ENCODE data around the gene CHRNE.
"Not testable (repeated sequence)": the region's sequence is repeated elsewhere in the genome, so short reads cannot be mapped to it uniquely, and the experiment has no call there.

Gene CHRNE

DNA sequence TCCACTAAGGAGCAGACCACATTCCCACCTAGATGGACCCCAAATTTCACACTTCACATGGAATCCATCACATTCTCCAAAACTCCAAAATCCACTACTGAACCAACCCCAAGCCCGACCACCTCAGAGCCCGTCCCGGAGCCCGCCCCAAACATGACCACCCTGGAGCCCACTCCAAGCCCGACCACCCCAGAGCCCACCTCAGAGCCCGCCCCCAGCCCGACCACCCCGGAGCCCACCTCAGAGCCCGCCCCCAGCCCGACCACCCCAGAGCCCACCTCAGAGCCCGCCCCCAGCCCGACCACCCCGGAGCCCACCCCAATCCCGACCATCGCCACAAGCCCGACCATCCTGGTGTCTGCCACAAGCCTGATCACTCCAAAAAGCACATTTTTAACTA, 30.7 kb upstream of the CHRNE start:
- H3K4me3 ChIP-seq (ENCODE audit: low read depth, low read length): no peak overlapping the region
- TF ChIP-seq, protein P1, sequence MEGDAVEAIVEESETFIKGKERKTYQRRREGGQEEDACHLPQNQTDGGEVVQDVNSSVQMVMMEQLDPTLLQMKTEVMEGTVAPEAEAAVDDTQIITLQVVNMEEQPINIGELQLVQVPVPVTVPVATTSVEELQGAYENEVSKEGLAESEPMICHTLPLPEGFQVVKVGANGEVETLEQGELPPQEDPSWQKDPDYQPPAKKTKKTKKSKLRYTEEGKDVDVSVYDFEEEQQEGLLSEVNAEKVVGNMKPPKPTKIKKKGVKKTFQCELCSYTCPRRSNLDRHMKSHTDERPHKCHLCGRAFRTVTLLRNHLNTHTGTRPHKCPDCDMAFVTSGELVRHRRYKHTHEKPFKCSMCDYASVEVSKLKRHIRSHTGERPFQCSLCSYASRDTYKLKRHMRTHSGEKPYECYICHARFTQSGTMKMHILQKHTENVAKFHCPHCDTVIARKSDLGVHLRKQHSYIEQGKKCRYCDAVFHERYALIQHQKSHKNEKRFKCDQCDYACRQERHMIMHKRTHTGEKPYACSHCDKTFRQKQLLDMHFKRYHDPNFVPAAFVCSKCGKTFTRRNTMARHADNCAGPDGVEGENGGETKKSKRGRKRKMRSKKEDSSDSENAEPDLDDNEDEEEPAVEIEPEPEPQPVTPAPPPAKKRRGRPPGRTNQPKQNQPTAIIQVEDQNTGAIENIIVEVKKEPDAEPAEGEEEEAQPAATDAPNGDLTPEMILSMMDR (IDR thresholded peaks at IDR 0.05; ENCODE audit: low read depth, low read length): no peak

DNA sequence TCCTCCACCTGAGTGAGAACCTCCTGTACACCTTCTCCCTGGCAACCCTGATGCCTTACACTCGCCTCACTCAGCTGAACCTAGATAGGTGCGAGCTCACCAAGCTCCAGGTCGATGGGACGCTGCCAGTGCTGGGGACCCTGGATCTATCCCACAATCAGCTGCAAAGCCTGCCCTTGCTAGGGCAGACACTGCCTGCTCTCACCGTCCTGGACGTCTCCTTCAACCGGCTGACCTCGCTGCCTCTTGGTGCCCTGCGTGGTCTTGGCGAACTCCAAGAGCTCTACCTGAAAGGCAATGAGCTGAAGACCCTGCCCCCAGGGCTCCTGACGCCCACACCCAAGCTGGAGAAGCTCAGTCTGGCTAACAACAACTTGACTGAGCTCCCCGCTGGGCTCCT, 29.9 kb upstream of the CHRNE start:
- H3K4me3 ChIP-seq (ENCODE audit: low read depth, low read length): no peak overlapping the region
- TF ChIP-seq, protein P1 (IDR thresholded peaks at IDR 0.05; ENCODE audit: low read depth, low read length): no peak

DNA sequence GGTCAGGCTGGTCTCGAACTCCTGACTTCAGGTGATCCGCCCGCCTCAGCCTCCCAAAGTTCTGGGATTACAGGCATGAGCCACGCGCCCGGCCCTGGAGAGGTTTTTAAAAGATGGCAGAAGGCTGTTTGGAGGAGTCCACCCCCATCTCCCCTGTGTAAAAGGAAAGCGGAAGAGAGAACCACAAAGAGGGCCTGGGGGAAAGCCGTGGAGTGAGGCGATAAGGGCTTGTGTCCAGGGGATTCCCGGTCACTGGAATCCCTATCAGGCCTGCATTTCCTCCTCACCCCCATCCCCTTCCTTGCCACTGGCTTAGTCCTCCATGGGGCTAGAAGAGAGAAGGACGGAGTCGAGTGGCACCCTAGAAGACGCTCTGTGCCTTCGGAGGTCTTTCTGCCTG, 29.1 kb upstream of the CHRNE start, which contains the start of gene GP1BA:
Gene GP1BA (plus strand): TSS at position 315 of the 400 bp plus-strand sequence. CDS start 328 bp downstream, outside the sequence.
- TF ChIP-seq, protein P1 (IDR thresholded peaks at IDR 0.05; ENCODE audit: low read depth, low read length): no peak

DNA sequence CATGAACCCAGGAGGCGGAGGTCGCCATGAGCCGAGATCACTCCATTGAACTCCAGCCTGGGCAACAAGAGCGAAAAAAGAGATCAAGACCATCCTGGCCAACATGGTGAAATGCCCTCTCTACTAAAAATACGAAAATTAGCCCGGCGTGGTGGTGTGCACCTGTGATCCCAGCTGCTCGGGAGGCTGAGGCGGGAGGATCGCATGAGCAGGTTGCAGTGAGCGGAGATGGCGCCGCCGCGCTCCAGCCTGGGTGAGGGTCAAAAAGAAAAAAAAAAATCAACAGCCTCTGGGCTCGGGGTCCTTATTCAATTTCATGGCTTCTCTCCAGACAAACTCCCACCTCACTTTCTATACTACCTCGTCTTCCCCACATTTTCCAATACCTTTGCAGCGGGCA, 26.0 kb upstream of the CHRNE start:
- no peak overlapping the region for H3K4me3 ChIP-seq (ENCODE audit: low read depth, low read length)
- TF ChIP-seq, protein P1 (IDR thresholded peaks at IDR 0.05; ENCODE audit: low read depth, low read length): no peak

More for the DNA sequence above, 29.1 kb upstream of the CHRNE start, which contains the start of gene GP1BA:
- no peak within 1 kb of the TSS for H3K4me3 ChIP-seq (ENCODE audit: low read depth, low read length)

DNA sequence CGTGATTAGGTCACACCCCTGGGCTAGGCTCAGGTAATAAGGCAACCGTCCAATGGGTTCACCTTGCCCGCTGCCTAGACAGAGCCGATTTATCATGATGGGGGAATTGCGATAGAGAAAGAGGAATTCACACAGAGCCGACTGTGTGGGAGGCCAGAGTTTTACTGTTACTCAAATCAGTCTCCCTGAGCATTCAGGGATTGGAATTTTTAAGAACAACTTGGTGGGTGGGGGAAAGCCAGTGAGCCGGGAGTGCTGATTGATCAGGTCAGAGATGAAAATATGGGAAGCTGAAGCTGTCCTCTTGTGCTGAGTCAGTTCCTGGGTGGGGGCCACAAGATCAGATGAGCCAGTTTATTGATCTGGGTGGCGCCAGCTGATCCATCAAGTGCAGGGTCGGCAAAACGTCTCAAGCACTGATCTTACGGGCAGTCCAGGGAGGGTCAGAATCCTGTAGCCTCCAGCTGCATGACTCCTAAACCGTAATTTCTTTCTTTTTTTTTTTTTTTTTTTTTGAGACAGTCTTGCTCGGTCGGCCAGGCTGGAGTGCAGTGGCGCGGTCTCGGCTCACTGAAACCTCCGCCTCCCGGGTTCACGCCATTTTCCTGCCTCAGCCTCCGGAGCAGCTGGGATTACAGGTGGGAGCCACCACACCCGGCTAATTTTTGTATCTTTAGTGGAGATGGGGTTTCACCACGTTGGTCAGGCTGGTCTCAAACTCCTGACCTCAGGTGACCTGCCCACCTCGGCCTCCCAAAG, 23.9 kb upstream of the CHRNE start:
- not testable (repeated sequence) for H3K4me3 ChIP-seq (ENCODE audit: low read depth, low read length)

DNA sequence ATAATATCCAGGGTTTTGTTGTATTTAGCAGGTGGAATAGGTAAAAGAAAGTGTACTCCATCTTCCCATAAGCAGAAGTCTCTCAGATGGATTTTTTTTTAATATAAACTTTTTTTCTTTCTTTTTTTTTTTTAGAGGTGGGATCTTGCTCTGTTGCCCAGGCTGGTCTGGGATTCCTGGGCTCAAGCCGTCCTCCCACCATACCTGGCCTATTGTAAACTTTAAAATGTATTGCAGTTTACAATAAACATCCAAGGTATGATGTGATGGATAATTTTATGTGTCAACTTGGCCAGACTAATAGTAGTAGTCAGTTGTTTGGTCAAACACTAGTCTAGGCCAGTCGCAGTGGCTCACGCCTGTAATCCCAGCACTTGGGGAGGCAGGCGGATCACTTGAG, 18.4 kb upstream of the CHRNE start:
- TF ChIP-seq, protein P1 (IDR thresholded peaks at IDR 0.05; ENCODE audit: low read depth, low read length): no peak
- no peak overlapping the region for H3K4me3 ChIP-seq (ENCODE audit: low read depth, low read length)

DNA sequence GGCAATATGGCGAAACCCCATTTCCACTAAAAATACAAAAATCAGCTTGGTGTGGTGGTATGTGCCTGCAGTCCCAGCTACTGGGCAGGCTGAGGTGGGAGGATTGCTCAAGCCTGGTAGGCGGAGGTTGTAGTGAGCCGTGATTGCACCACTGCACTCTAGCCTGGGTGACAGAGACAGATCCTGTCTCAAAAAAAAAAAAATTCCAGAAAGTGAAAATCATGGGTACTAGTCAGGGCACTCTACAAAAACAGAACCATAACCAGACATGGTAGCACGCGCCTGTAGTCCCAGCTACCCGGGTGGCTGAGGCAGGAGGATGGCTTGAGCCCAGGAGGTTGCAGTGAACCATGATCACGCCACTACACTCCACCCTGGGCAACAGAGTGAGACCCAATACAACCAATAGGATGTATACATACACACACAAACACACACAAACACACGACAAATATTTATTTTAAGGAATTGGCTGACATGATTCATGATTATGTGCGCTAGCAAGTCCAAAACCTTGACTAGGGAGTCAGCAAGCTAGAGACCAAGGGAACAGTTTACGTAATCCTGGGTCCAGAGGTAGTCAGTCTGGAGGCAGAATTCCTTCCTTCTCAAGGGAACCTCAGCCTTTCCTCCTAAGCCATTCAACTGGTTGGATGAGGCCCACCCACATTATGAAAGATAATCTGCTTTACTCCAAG, 17.6 kb upstream of the CHRNE start:
- H3K4me3 ChIP-seq (ENCODE audit: low read depth, low read length): no peak overlapping the region
- TF ChIP-seq, protein P1 (IDR thresholded peaks at IDR 0.05; ENCODE audit: low read depth, low read length): no peak
